Colonic mucosa (tissue), 4 donors: Measurements from ENCODE around the gene NPB. TPM values are rescaled to one million over a fixed set of nuclear protein-coding genes. Genes with fewer than 3 reads are reported as not detected.

Source experiments
- DNase-seq: peaks from one replicate; pipeline ENCODE4 v3.0.0-alpha.2; 2020
- H3K27ac ChIP-seq: fragments of 200-600 bp; one replicate; pipeline ENCODE4 v1.8.0; 2021
- H3K27me3 ChIP-seq: fragments of 200-600 bp; one replicate; pipeline ENCODE4 v1.8.0; 2021
- H3K36me3 ChIP-seq: fragments of 200-600 bp; one replicate; pipeline ENCODE4 v1.8.0; 2021
- H3K4me1 ChIP-seq: fragments of 200-600 bp; one replicate; pipeline ENCODE4 v1.8.0; 2021; ENCODE audit warnings: mild to moderate bottlenecking
- H3K4me3 ChIP-seq: fragments of 200-600 bp; one replicate; pipeline ENCODE4 v1.8.0; 2021
- H3K9ac ChIP-seq, 2 donors: one replicate each; pipeline ENCODE4 v1.7.0; 2013; ENCODE audit warnings: control low read depth in 2 of 2, low read depth in 2 of 2, low read length in 2 of 2
- H3K9me3 ChIP-seq: fragments of 200-600 bp; one replicate; pipeline ENCODE4 v1.8.0; 2021
- CTCF ChIP-seq: fragments of 200-600 bp; IDR thresholded peaks from one replicate; pipeline ENCODE4 v1.8.0; 2022; ENCODE audit warnings: antibody characterized with exemption, mild to moderate bottlenecking
- intact Hi-C: fragments of 100-400 bp; cut with DNase I; formaldehyde crosslinking; loops from one replicate; pipeline ENCODE4 v1.14.1; 2022
- total RNA-seq, 2 donors: library from RNA; stranded (reverse); fragmentation: NEBNext Ultra II Directional in 1 of 2; extraction: Animal tissue kit (Norgen Biotek cat#: 25700) in 1 of 2; gene quantifications; one replicate each; pipeline ENCODE4 v1.2.1, GENCODE V29; 2021
- donor health status: healthy.
- donor health status: DM: no; HTN: no; CAD: no.
- donor health status: DM: no; HTN: no; CAD: no.

The NPB gene
- total RNA-seq, 2 donors from 2014 or later, result 0.22 TPM; not detected in 1

GRCh38 chr17:81910840-81911276 is 8.8 kb downstream of the NPB start:
- H3K9me3 ChIP-seq, result no peaks in the 10 kb centered on the region
- peak overlapping the region; percentile 80 to 83 for H3K9ac ChIP-seq
- peak overlapping the region; percentile 95 for H3K4me3 ChIP-seq
- DNase-seq, result no peak
- H3K27ac ChIP-seq, result peak overlapping the region; percentile 71
- H3K4me1 ChIP-seq, result no peaks in the 10 kb centered on the region
- intact Hi-C loops, result no loop called here
- H3K36me3 ChIP-seq, result peaks cover 13% of the 10 kb centered on the region
- no peaks in the 10 kb centered on the region for H3K27me3 ChIP-seq
- no peak for TF ChIP-seq CTCF

- Histone ChIP-seq H3K36me3 (peaks cover 13% of the 10 kb centered on the region), H3K27ac (peak within 1 kb of the TSS; percentile 71), H3K4me3 (peak within 1 kb of the TSS; percentile 95), H3K4me1 (no peaks in the 10 kb centered on the region), H3K9me3 (no peaks in the 10 kb centered on the region), H3K27me3 (no peaks in the 10 kb centered on the region), H3K9ac (peak within 1 kb of the TSS; percentile 80 to 83)
- intact Hi-C loops, result no loop called here
- peak; percentile 95 for DNase-seq
- peak; percentile 15 for TF ChIP-seq CTCF
Observed at GRCh38 chr17:81911277-81911961, 9.4 kb downstream of the NPB start, which contains the start of gene PCYT2. Gene PCYT2, minus strand, starts transcription at chr17:81911399. Its CDS starts 44 bp downstream, at chr17:81911355.

GRCh38 chr17:81911969-81912368 is 9.9 kb downstream of the NPB start:
- H3K9me3 ChIP-seq, result no peaks in the 10 kb centered on the region
- peaks cover 5% of the 10 kb centered on the region for H3K4me1 ChIP-seq
- no peaks in the 10 kb centered on the region for H3K27me3 ChIP-seq
- no peak overlapping the region for H3K27ac ChIP-seq
- peaks cover 13% of the 10 kb centered on the region for H3K36me3 ChIP-seq
- H3K4me3 ChIP-seq, result no peak overlapping the region
- no peak for DNase-seq
- TF ChIP-seq CTCF, result peak; percentile 6
- intact Hi-C loops, result no loop called here
- H3K9ac ChIP-seq, result no peak overlapping the region

- H3K9ac ChIP-seq, result no peak overlapping the region
- H3K4me3 ChIP-seq, result no peak overlapping the region
- no peak for DNase-seq
- peaks cover 13% of the 10 kb centered on the region for H3K36me3 ChIP-seq
- no peak for TF ChIP-seq CTCF
- H3K9me3 ChIP-seq, result no peaks in the 10 kb centered on the region
- no peak overlapping the region for H3K27ac ChIP-seq
- intact Hi-C loops, result no loop called here
- peaks cover 5% of the 10 kb centered on the region for H3K4me1 ChIP-seq
- no peaks in the 10 kb centered on the region for H3K27me3 ChIP-seq
Observed at GRCh38 chr17:81912441-81913309, 10.6 kb downstream of the NPB start.

- Histone ChIP-seq H3K27me3 (no peaks in the 10 kb centered on the region), H3K9me3 (no peaks in the 10 kb centered on the region), H3K27ac (no peak overlapping the region), H3K4me3 (no peak overlapping the region), H3K9ac (no peak overlapping the region), H3K4me1 (peaks cover 9% of the 10 kb centered on the region), H3K36me3 (peaks cover 13% of the 10 kb centered on the region)
- intact Hi-C loops, result no loop called here
- DNase-seq, result no peak
- TF ChIP-seq CTCF, result no peak
Observed at GRCh38 chr17:81913394-81914102, 11.5 kb downstream of the NPB start.
